ENCODE results near the gene OR7G2. TPM values are rescaled to one million over a fixed set of nuclear protein-coding genes. Genes with fewer than 3 reads are reported as not detected.

The OR7G2 gene
- total RNA-seq, 1 experiment from 2014 or later: not detected

GRCh38 chr19:9126900-9127405 is 19.7 kb upstream of the OR7G2 start, which contains the start of gene OR7G3:
Gene OR7G3, minus strand, starts transcription at chr19:9126950. Its CDS starts 0 bp downstream, at chr19:9126950.
- no peaks in the 10 kb centered on the region for H3K79me1 ChIP-seq (ENCODE audit: insufficient read depth, low read depth, low read length, poor library complexity, severe bottlenecking)
- H2AFZ ChIP-seq (ENCODE audit: low read length): no peak within 1 kb of the TSS
- H3K4me1 ChIP-seq (ENCODE audit: insufficient read depth, low read length): no peaks in the 10 kb centered on the region
- no peak within 1 kb of the TSS for H4K8ac ChIP-seq (replicated peaks; ENCODE audit: insufficient read length, low read depth, low read length)
- H3K14ac ChIP-seq (ENCODE audit: insufficient read depth, low read length): no peak within 1 kb of the TSS
- H3K79me2 ChIP-seq (ENCODE audit: insufficient read depth, low read length): no peaks in the 10 kb centered on the region
- H4K5ac ChIP-seq (ENCODE audit: insufficient read length, low read depth, low read length): no peak within 1 kb of the TSS
- TF ChIP-seq CTCF (conservative IDR thresholded peaks at IDR 0.05): no peak
- H3K18ac ChIP-seq (ENCODE audit: insufficient read length, low read depth, low read length): no peak within 1 kb of the TSS
- H3K4me2 ChIP-seq (ENCODE audit: insufficient read depth, insufficient read length, low read length): no peak within 1 kb of the TSS
- H2AK5ac ChIP-seq (ENCODE audit: insufficient read length, low read length): no peak within 1 kb of the TSS
- H3K23ac ChIP-seq (ENCODE audit: insufficient read length, low read depth, low read length): no peak within 1 kb of the TSS
- H3K27me3 ChIP-seq (ENCODE audit: insufficient read depth, low read length): no peaks in the 10 kb centered on the region
- H4K20me1 ChIP-seq (ENCODE audit: control insufficient read depth, insufficient read depth, insufficient read length): no peaks in the 10 kb centered on the region
- no peak within 1 kb of the TSS for H2BK120ac ChIP-seq (ENCODE audit: low read depth, low read length, poor library complexity, severe bottlenecking)
- H3K4me1 Mint-ChIP-seq: no peaks in the 10 kb centered on the region
- no peak within 1 kb of the TSS for H3K27ac ChIP-seq (ENCODE audit: insufficient read length, low read depth, low read length)
- no peaks in the 10 kb centered on the region for H3K23me2 ChIP-seq (ENCODE audit: insufficient read length, low read depth, low read length, poor library complexity, severe bottlenecking)
- no peak within 1 kb of the TSS for H2BK15ac ChIP-seq (ENCODE audit: low read depth, low read length)
- DNase-seq: no peak
- no peak within 1 kb of the TSS for H2BK12ac ChIP-seq (ENCODE audit: insufficient read length, low read depth, low read length)
- no CpG with 5 or more reads among the region's 1 CpG for WGBS (ENCODE audit: extremely low coverage, insufficient read length, low lambda C conversion rate)
- H4K91ac ChIP-seq (ENCODE audit: insufficient read length, low read depth, low read length): no peak within 1 kb of the TSS
- H2BK20ac ChIP-seq (ENCODE audit: low read depth, low read length, poor library complexity, severe bottlenecking): no peak within 1 kb of the TSS
- H3K56ac ChIP-seq (ENCODE audit: insufficient read length, low read depth, low read length): no peak within 1 kb of the TSS
- peaks cover 4% of the 10 kb centered on the region for H3K27me3 Mint-ChIP-seq (ENCODE audit: low read depth)
- H2BK5ac ChIP-seq (ENCODE audit: insufficient read length, low read length): no peak within 1 kb of the TSS
- peaks cover 65 to 86% of the 10 kb centered on the region in 2 experiments for H3K9me3 Mint-ChIP-seq
- no peak within 1 kb of the TSS for H3K4me3 Mint-ChIP-seq
- peak within 1 kb of the TSS in 1 of 3 experiments; percentile 31; a peak in 1 of 7 replicates for H3K27ac Mint-ChIP-seq
- peaks cover 3 to 9% (median 3%) of the 10 kb centered on the region in 3 experiments; a peak in 6 of 7 replicates for H3K36me3 Mint-ChIP-seq (ENCODE audit: insufficient read depth in 1 of 3, low read depth in 3 of 3)
- no peaks in the 10 kb centered on the region for H3K9me3 ChIP-seq (ENCODE audit: control insufficient read depth, low read depth, low read length)
- no peak within 1 kb of the TSS for H3K4ac ChIP-seq (ENCODE audit: low read depth, low read length)
- no peak within 1 kb of the TSS for H3T11ph ChIP-seq (ENCODE audit: low read length)
- H3K9ac ChIP-seq (ENCODE audit: extremely low read depth, insufficient read length, low read length): no peak within 1 kb of the TSS
